ENCODE results near the gene CD58. TPM values are rescaled to one million over a fixed set of nuclear protein-coding genes. Genes with fewer than 3 reads are reported as not detected.

CD58 gene
- total and polyA plus RNA-seq, 4 donors = 5.1 to 30.2 (median 10.8) TPM

- Histone ChIP-seq H3K4me3 (ENCODE audit: low read depth in 1 of 3, low read length in 3 of 3) (no peak overlapping the region), H3K27me3 (ENCODE audit: control insufficient read depth in 4 of 4, insufficient read depth in 4 of 4, low read length in 3 of 4) (no peaks in the 10 kb centered on the region), H3K27ac (ENCODE audit: low read depth in 1 of 2, low read length in 2 of 2) (no peak overlapping the region), H3K4me1 (ENCODE audit: control insufficient read depth in 4 of 4, insufficient read depth in 4 of 4, low read length in 3 of 4) (no peaks in the 10 kb centered on the region), H3K36me3 (ENCODE audit: control insufficient read depth in 4 of 4, insufficient read depth in 3 of 4, low read depth in 1 of 4, low read length in 3 of 4) (no peaks in the 10 kb centered on the region), H3K9ac (ENCODE audit: low read depth in 1 of 2, low read length in 2 of 2) (no peak overlapping the region), H3K9me3 (ENCODE audit: control insufficient read depth in 4 of 4, low read length in 3 of 4) (no peaks in the 10 kb centered on the region)
- TF ChIP-seq FOXA1 (IDR thresholded peaks at IDR 0.05) (no peak), EGR1 (IDR thresholded peaks at IDR 0.05; ENCODE audit: low read depth in 2 of 2) (no peak), GABPA (IDR thresholded peaks at IDR 0.05 in 1 of 2, conservative IDR thresholded peaks at IDR 0.05 in 1 of 2) (no peak), SP1 (IDR thresholded peaks at IDR 0.05) (no peak), RAD21 (IDR thresholded peaks at IDR 0.05) (no peak), ATF3 (IDR thresholded peaks at IDR 0.05) (no peak), HNF4A (conservative IDR thresholded peaks at IDR 0.05) (no peak), REST (IDR thresholded peaks at IDR 0.05) (no peak), NR2F2 (IDR thresholded peaks at IDR 0.05) (no peak), FOXA2 (IDR thresholded peaks at IDR 0.05) (no peak), YY1 (IDR thresholded peaks at IDR 0.05) (no peak), CTCF (IDR thresholded peaks at IDR 0.05; ENCODE audit: low read depth, low read length, missing input control) (no peak), MAX (IDR thresholded peaks at IDR 0.05) (no peak), ZBTB33 (IDR thresholded peaks at IDR 0.05) (no peak)
- DNase-seq (ENCODE audit: low spot score) = no peak
- WGBS = 83% methylated on average over 21 of the region's 21 CpGs
These were observed 8.5 kb upstream of the CD58 start for GRCh38 chr1:116579259-116579875.

GRCh38 chr1:116578581-116578980 lies 7.8 kb upstream of the CD58 start:
- Histone ChIP-seq H3K27ac (ENCODE audit: low read depth in 1 of 2, low read length in 2 of 2) (no peak overlapping the region), H3K4me3 (ENCODE audit: low read depth in 1 of 3, low read length in 3 of 3) (no peak overlapping the region), H3K27me3 (ENCODE audit: control insufficient read depth in 4 of 4, insufficient read depth in 4 of 4, low read length in 3 of 4) (no peaks in the 10 kb centered on the region), H3K9me3 (ENCODE audit: control insufficient read depth in 4 of 4, low read length in 3 of 4) (no peaks in the 10 kb centered on the region), H3K4me1 (ENCODE audit: control insufficient read depth in 4 of 4, insufficient read depth in 4 of 4, low read length in 3 of 4) (no peaks in the 10 kb centered on the region), H3K36me3 (ENCODE audit: control insufficient read depth in 4 of 4, insufficient read depth in 3 of 4, low read depth in 1 of 4, low read length in 3 of 4) (no peaks in the 10 kb centered on the region), H3K9ac (ENCODE audit: low read depth in 1 of 2, low read length in 2 of 2) (no peak overlapping the region)
- WGBS = 92% methylated on average over 1 of the region's 1 CpG
- DNase-seq (ENCODE audit: low spot score) = no peak
- TF ChIP-seq ATF3 (IDR thresholded peaks at IDR 0.05) (no peak), CTCF (IDR thresholded peaks at IDR 0.05; ENCODE audit: low read depth, low read length, missing input control) (no peak), TAF1 (conservative IDR thresholded peaks at IDR 0.05) (no peak), FOXA1 (IDR thresholded peaks at IDR 0.05) (no peak), JUND (IDR thresholded peaks at IDR 0.05) (no peak), RAD21 (IDR thresholded peaks at IDR 0.05) (no peak), HNF4A (conservative IDR thresholded peaks at IDR 0.05) (no peak), GABPA (IDR thresholded peaks at IDR 0.05 in 1 of 2, conservative IDR thresholded peaks at IDR 0.05 in 1 of 2) (no peak), YY1 (IDR thresholded peaks at IDR 0.05) (no peak), HNF4G (IDR thresholded peaks at IDR 0.05) (no peak)
